Endodermal cell (in vitro differentiated cells): ENCODE measurements around the gene KREMEN1. TPM values are rescaled to one million over a fixed set of nuclear protein-coding genes. Genes with fewer than 3 reads are reported as not detected.
A peak's percentile ranks its signal among the peaks of the same experiment; 100 is the strongest.

Experiments used
- DNase-seq: peaks from one replicate; pipeline ENCODE4 v3.0.0-alpha.2; 2017
- H3K27ac ChIP-seq: 2 replicates; pipeline ENCODE4 v1.5.1; 2013; ENCODE audit warnings: mild to moderate bottlenecking, low read depth, low read length, moderate library complexity
- H3K27me3 ChIP-seq: 2 replicates; pipeline ENCODE4 v1.6.1; 2013; ENCODE audit warnings: mild to moderate bottlenecking, low read length, moderate library complexity; ENCODE audit not compliant: insufficient read depth, control insufficient read depth, poor library complexity, severe bottlenecking
- H3K36me3 ChIP-seq: 2 replicates; pipeline ENCODE4 v1.7.0; 2013; ENCODE audit warnings: mild to moderate bottlenecking, low read length, moderate library complexity; ENCODE audit not compliant: control insufficient read depth, insufficient read depth
- H3K4me1 ChIP-seq: one replicate; pipeline ENCODE4 v1.7.0; 2013; ENCODE audit warnings: low read length; ENCODE audit not compliant: control insufficient read depth, insufficient read depth
- H3K4me3 ChIP-seq: 2 replicates; pipeline ENCODE4 v1.5.1; 2013; ENCODE audit warnings: mild to moderate bottlenecking, low read length, moderate library complexity
- H3K9ac ChIP-seq: 2 replicates; pipeline ENCODE4 v1.6.1; 2013; ENCODE audit warnings: mild to moderate bottlenecking, low read length, moderate library complexity; ENCODE audit not compliant: poor library complexity, severe bottlenecking; ENCODE audit errors: extremely low read depth
- H3K9me3 ChIP-seq: 2 replicates; pipeline ENCODE4 v1.6.1; 2013; ENCODE audit warnings: mild to moderate bottlenecking, low read length, moderate library complexity; ENCODE audit not compliant: control insufficient read depth
- H3K27ac Mint-ChIP-seq: 2 replicates; pipeline ENCODE4 v1.8.0; 2020; ENCODE audit warnings: mixed read lengths
- H3K27me3 Mint-ChIP-seq: 2 replicates; pipeline ENCODE4 v1.8.0; 2021; ENCODE audit warnings: mild to moderate bottlenecking, mixed read lengths; ENCODE audit not compliant: insufficient read depth
- H3K36me3 Mint-ChIP-seq: 2 replicates; pipeline ENCODE4 v1.8.0; 2020; ENCODE audit warnings: low read depth, mixed read lengths
- H3K4me1 Mint-ChIP-seq: 2 replicates; pipeline ENCODE4 v1.8.0; 2020; ENCODE audit warnings: mixed read lengths
- H3K4me3 Mint-ChIP-seq: 2 replicates; pipeline ENCODE4 v1.8.0; 2020; ENCODE audit warnings: mild to moderate bottlenecking, moderate library complexity, mixed read lengths
- H3K9me3 Mint-ChIP-seq: 2 replicates; pipeline ENCODE4 v1.8.0; 2020; ENCODE audit warnings: mild to moderate bottlenecking, mixed read lengths
- CTCF ChIP-seq: fragments of 200-600 bp; sonication (generic); conservative IDR thresholded peaks from 2 replicates; pipeline ENCODE4 v1.5.0; 2021; ENCODE audit warnings: antibody characterized with exemption, mild to moderate bottlenecking
- WGBS, 2 experiments: methylation state at CpG; one replicate each; pipeline versions ENCODE4 v1.1.5 to v1.1.7; 2013; ENCODE audit warnings: missing lambda C conversion rate in 2 of 2, mixed read lengths in 1 of 2; ENCODE audit not compliant: insufficient coverage in 1 of 2, insufficient read length in 1 of 2; 5-methylcytosine and 5-hydroxymethylcytosine counted together
- total RNA-seq, 2 donors: library from RNA; stranded (reverse); fragmentation: NEBNext Ultra II Directional in 1 of 2; extraction: Animal tissue kit (Norgen Biotek cat#: 25700) in 1 of 2; gene quantifications; 2 replicates in 1 of 2; 3 replicates in 1 of 2; pipeline ENCODE4 v1.2.1, GENCODE V29; 2021

The KREMEN1 gene
- total RNA-seq, 2 donors from 2014 or later = 6.2 to 7.5 TPM

GRCh38 chr22:29050457-29050856, 22.4 kb upstream of the KREMEN1 start:
- H3K36me3 ChIP-seq = peaks cover 34% of the 10 kb centered on the region

GRCh38 chr22:29053048-29053702, 19.7 kb upstream of the KREMEN1 start:
- no peak overlapping the region for H3K9ac ChIP-seq
- Mint-ChIP-seq H3K27ac (peak overlapping the region; percentile 26), H3K4me3 (no peak overlapping the region), H3K36me3 (peaks cover 15% of the 10 kb centered on the region), H3K4me1 (peaks cover 25% of the 10 kb centered on the region), H3K27me3 (no peaks in the 10 kb centered on the region), H3K9me3 (no peaks in the 10 kb centered on the region)
- DNase-seq = no peak
- H3K4me3 ChIP-seq = no peak overlapping the region
- H3K27ac ChIP-seq = no peak overlapping the region
- H3K9me3 ChIP-seq = no peaks in the 10 kb centered on the region
- H3K36me3 ChIP-seq = peaks cover 8% of the 10 kb centered on the region
- H3K27me3 ChIP-seq = no peaks in the 10 kb centered on the region
- TF ChIP-seq CTCF = no peak
- WGBS, 2 experiments = 89 to 94% methylated on average over 6 to 8 of the region's 8 CpGs
- peaks cover 6% of the 10 kb centered on the region for H3K4me1 ChIP-seq

More at GRCh38 chr22:29050457-29050856, 22.4 kb upstream of the KREMEN1 start:
- peaks cover 20% of the 10 kb centered on the region for H3K4me1 Mint-ChIP-seq
- peaks cover 33% of the 10 kb centered on the region for H3K36me3 Mint-ChIP-seq
- 96% methylated on average over 15 to 24 of the region's 24 CpGs for WGBS, 2 experiments
- no peaks in the 10 kb centered on the region for H3K9me3 Mint-ChIP-seq
- H3K4me3 ChIP-seq = no peak overlapping the region
- no peak for TF ChIP-seq CTCF
- no peak overlapping the region for H3K9ac ChIP-seq
- H3K27me3 Mint-ChIP-seq = no peaks in the 10 kb centered on the region
- DNase-seq = no peak
- H3K4me3 Mint-ChIP-seq = no peak overlapping the region
- H3K9me3 ChIP-seq = no peaks in the 10 kb centered on the region
- no peaks in the 10 kb centered on the region for H3K27me3 ChIP-seq
- H3K27ac ChIP-seq = no peak overlapping the region
- no peak overlapping the region for H3K27ac Mint-ChIP-seq
- peaks cover 6% of the 10 kb centered on the region for H3K4me1 ChIP-seq

- WGBS, 2 experiments = 90 to 92% methylated on average over 9 to 10 of the region's 10 CpGs
- Histone ChIP-seq H3K4me1 (peaks cover 11% of the 10 kb centered on the region), H3K27me3 (no peaks in the 10 kb centered on the region), H3K27ac (no peak overlapping the region), H3K4me3 (no peak overlapping the region), H3K9ac (no peak overlapping the region), H3K36me3 (peaks cover 4% of the 10 kb centered on the region), H3K9me3 (no peaks in the 10 kb centered on the region)
- no peaks in the 10 kb centered on the region for H3K27me3 Mint-ChIP-seq
- H3K36me3 Mint-ChIP-seq = peaks cover 7% of the 10 kb centered on the region
- no peak for TF ChIP-seq CTCF
- no peak overlapping the region for H3K4me3 Mint-ChIP-seq
- H3K9me3 Mint-ChIP-seq = no peaks in the 10 kb centered on the region
- no peak overlapping the region for H3K27ac Mint-ChIP-seq
- H3K4me1 Mint-ChIP-seq = peaks cover 34% of the 10 kb centered on the region
- no peak for DNase-seq
These were observed 18.5 kb upstream of the KREMEN1 start for GRCh38 chr22:29054251-29054767.
